Non-pigmented ciliary epithelial cell (primary cell): ENCODE data around the gene CRMP1.
A peak's percentile ranks its signal among the peaks of the same experiment; 100 is the strongest.
"Not testable (repeated sequence)": the region's sequence is repeated elsewhere in the genome, so short reads cannot be mapped to it uniquely, and the experiment has no call there.

Experiments used
- DNase-seq: peaks from one replicate; pipeline ENCODE4 v3.0.0-alpha.2; 2010; ENCODE audit warnings: low read depth

CRMP1 gene

GRCh38 chr4:5821665-5822358 is 71.1 kb downstream of the CRMP1 start:
- DNase-seq: no peak

- no peak for DNase-seq
Observed at GRCh38 chr4:5816851-5817375, 76.0 kb downstream of the CRMP1 start.

GRCh38 chr4:5816101-5816500 is 76.8 kb downstream of the CRMP1 start:
- DNase-seq: no peak

- no peak for DNase-seq
Observed at GRCh38 chr4:5815641-5816040, 77.2 kb downstream of the CRMP1 start.

- no peak for DNase-seq
Observed at GRCh38 chr4:5814421-5814820, 78.5 kb downstream of the CRMP1 start.

- DNase-seq: no peak
Observed at GRCh38 chr4:5813882-5814255, 79.0 kb downstream of the CRMP1 start.

GRCh38 chr4:5812506-5813229 is 80.2 kb downstream of the CRMP1 start:
- peak; percentile 47 for DNase-seq

- DNase-seq: not testable (repeated sequence)
Observed at GRCh38 chr4:5812057-5812456, 80.8 kb downstream of the CRMP1 start.

- no peak for DNase-seq
Observed at GRCh38 chr4:5810770-5811430, 82.0 kb downstream of the CRMP1 start.

- no peak for DNase-seq
Observed at GRCh38 chr4:5810151-5810550, 82.7 kb downstream of the CRMP1 start.

GRCh38 chr4:5809216-5809776 is 83.6 kb downstream of the CRMP1 start:
- no peak for DNase-seq

GRCh38 chr4:5808081-5808741 is 84.7 kb downstream of the CRMP1 start:
- no peak for DNase-seq

GRCh38 chr4:5805270-5805669 is 87.6 kb downstream of the CRMP1 start:
- no peak for DNase-seq

- no peak for DNase-seq
Observed at GRCh38 chr4:5804656-5805055, 88.2 kb downstream of the CRMP1 start.

- no peak for DNase-seq
Observed at GRCh38 chr4:5802565-5802964, 90.3 kb downstream of the CRMP1 start.

- no peak for DNase-seq
Observed at GRCh38 chr4:5801696-5802095, 91.2 kb downstream of the CRMP1 start.

- DNase-seq: no peak
Observed at GRCh38 chr4:5800496-5800895, 92.4 kb downstream of the CRMP1 start.

- DNase-seq: no peak
Observed at GRCh38 chr4:5799406-5799805, 93.5 kb downstream of the CRMP1 start.

- no peak for DNase-seq
Observed at GRCh38 chr4:5798946-5799345, 93.9 kb downstream of the CRMP1 start.

- no peak for DNase-seq
Observed at GRCh38 chr4:5798462-5798861, 94.4 kb downstream of the CRMP1 start.

GRCh38 chr4:5797866-5798265 is 95.0 kb downstream of the CRMP1 start:
- DNase-seq: no peak

- no peak for DNase-seq
Observed at GRCh38 chr4:5796976-5797375, 95.9 kb downstream of the CRMP1 start.
